ENCODE data around the gene TEKT2.

DNA sequence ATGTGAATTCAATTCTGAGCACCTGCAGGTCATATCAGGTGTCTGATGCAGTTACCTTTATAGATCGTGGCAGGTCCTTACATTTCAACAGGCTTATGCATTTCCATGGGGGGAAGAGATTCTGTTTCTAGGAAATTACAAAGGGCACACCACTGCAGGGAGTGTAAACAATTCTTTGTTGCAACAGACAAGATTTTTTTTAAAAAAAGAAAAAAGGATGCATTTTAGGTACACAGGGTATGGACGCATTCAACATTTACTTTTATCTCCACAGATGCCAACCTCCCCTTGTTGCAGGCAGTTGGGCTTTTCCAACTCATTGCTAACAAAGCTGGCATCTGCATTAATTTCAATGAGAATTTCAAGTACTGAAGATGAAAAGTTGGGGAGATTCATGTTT is 13.5 kb upstream of the TEKT2 start:
- TF ChIP-seq, protein P1, sequence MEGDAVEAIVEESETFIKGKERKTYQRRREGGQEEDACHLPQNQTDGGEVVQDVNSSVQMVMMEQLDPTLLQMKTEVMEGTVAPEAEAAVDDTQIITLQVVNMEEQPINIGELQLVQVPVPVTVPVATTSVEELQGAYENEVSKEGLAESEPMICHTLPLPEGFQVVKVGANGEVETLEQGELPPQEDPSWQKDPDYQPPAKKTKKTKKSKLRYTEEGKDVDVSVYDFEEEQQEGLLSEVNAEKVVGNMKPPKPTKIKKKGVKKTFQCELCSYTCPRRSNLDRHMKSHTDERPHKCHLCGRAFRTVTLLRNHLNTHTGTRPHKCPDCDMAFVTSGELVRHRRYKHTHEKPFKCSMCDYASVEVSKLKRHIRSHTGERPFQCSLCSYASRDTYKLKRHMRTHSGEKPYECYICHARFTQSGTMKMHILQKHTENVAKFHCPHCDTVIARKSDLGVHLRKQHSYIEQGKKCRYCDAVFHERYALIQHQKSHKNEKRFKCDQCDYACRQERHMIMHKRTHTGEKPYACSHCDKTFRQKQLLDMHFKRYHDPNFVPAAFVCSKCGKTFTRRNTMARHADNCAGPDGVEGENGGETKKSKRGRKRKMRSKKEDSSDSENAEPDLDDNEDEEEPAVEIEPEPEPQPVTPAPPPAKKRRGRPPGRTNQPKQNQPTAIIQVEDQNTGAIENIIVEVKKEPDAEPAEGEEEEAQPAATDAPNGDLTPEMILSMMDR (IDR thresholded peaks at IDR 0.05) = no peak
- TF ChIP-seq POLR2A (IDR thresholded peaks at IDR 0.05) (no peak), EP300 (IDR thresholded peaks at IDR 0.05) (no peak)
